ENCODE results near the gene PRR36.
"Not testable (repeated sequence)": the region's sequence is repeated elsewhere in the genome, so short reads cannot be mapped to it uniquely, and the experiment has no call there.

The PRR36 gene

GRCh38 chr19:7859831-7860713 lies 14.1 kb downstream of the PRR36 start:
- DNase-seq (ENCODE audit: low read depth): no peak

GRCh38 chr19:7859087-7859486 lies 15.1 kb downstream of the PRR36 start:
- DNase-seq (ENCODE audit: low read depth): not testable (repeated sequence)

- no peak for DNase-seq (ENCODE audit: low read depth)
Measured at GRCh38 chr19:7858109-7858770, 15.9 kb downstream of the PRR36 start.

GRCh38 chr19:7857727-7858108 lies 16.5 kb downstream of the PRR36 start:
- no peak for DNase-seq (ENCODE audit: low read depth)

- DNase-seq (ENCODE audit: low read depth): no peak
Measured at GRCh38 chr19:7856679-7857663, 17.2 kb downstream of the PRR36 start.

GRCh38 chr19:7856109-7856591 lies 18.0 kb downstream of the PRR36 start:
- no peak for DNase-seq (ENCODE audit: low read depth)

- DNase-seq (ENCODE audit: low read depth): no peak
Measured at GRCh38 chr19:7855426-7856108, 18.6 kb downstream of the PRR36 start.

- DNase-seq (ENCODE audit: low read depth): no peak
Measured at GRCh38 chr19:7853770-7854128, 20.4 kb downstream of the PRR36 start.

- DNase-seq (ENCODE audit: low read depth): peak; percentile 52
Measured at GRCh38 chr19:7852851-7853769, 21.1 kb downstream of the PRR36 start.

GRCh38 chr19:7851623-7852500 lies 22.3 kb downstream of the PRR36 start:
- no peak for DNase-seq (ENCODE audit: low read depth)

- DNase-seq (ENCODE audit: low read depth): no peak
Measured at GRCh38 chr19:7850945-7851622, 23.1 kb downstream of the PRR36 start.

- DNase-seq (ENCODE audit: low read depth): no peak
Measured at GRCh38 chr19:7850000-7850813, 24.0 kb downstream of the PRR36 start.

- no peak for DNase-seq (ENCODE audit: low read depth)
Measured at GRCh38 chr19:7849631-7849999, 24.6 kb downstream of the PRR36 start.

- no peak for DNase-seq (ENCODE audit: low read depth)
Measured at GRCh38 chr19:7848779-7849457, 25.3 kb downstream of the PRR36 start.

- no peak for DNase-seq (ENCODE audit: low read depth)
Measured at GRCh38 chr19:7847664-7848063, 26.5 kb downstream of the PRR36 start.

- no peak for DNase-seq (ENCODE audit: low read depth)
Measured at GRCh38 chr19:7846155-7846646, 28.0 kb downstream of the PRR36 start.
